ENCODE data around the gene TMEM59L.

Gene TMEM59L

GRCh38 chr19:18657590-18658365 is 45.1 kb downstream of the TMEM59L start:
- no peak for DNase-seq (ENCODE audit: low read depth, low spot score)

DNA sequence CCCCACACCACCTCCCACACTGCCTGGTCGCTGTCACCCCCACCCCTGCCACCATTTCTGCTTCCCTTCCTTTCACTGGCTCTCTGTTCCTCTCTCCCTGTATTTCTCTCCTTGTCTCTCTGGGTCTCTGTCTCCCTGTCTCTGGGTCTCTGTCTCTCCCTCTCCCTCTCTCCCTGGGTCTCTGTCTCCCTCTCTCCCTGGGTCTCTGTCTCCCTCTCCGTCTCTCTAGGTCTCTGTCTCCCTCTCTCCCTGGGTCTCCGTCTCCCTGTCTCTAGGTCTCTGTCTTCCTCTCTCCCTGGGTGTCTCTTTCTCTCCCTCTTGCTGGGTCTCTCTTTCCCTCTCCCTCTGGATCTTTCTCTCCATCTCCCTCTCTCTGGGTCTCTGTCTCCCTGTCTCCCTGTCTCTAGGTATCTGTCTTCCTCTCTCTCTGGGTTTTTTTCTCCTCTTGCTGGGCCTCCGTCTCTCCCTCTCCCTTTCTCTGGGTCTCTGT is 45.7 kb downstream of the TMEM59L start:
- DNase-seq (ENCODE audit: low read depth, low spot score) = no peak

DNA sequence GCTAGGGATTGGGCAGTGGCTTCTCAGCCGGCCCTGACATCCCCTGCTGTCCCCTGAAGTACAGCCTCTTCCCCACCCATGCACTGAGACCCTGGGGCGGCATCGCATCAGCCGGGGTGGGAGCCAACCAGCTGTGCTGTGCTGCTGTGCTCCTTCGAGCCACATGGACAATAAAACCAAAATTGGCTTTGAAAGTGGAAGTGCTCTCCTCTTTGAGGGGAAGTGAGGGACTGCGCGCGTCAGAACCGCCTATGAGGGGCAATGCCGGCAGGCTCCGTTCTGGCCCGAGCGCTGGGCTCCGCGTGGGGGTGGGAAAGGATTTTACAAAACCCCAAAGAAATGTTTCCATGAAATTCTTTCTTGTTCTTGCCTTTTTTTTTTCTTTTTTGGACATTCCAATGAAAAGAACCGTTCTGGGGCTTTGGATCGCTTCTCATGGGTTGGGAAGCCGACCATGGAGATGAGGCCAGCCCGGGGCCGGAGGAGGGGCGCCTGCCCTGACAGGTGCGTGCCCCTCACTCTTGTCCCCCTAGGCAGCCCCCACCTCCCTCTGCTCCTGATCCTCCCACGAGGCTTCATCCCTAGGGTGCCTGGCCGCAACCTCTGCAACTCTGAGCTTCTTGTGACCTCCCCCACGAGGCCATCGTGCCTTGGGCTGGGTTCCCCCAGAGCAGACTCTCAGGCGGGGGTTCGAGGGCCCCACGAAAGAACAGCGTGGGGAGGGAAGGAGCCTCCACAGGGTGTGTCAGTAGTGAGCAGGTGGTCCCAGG is 46.8 kb downstream of the TMEM59L start:
- no peak for DNase-seq (ENCODE audit: low read depth, low spot score)

GRCh38 chr19:18660051-18660910 is 47.6 kb downstream of the TMEM59L start:
- DNase-seq (ENCODE audit: low read depth, low spot score) = no peak

GRCh38 chr19:18660939-18661670 is 48.4 kb downstream of the TMEM59L start:
- no peak for DNase-seq (ENCODE audit: low read depth, low spot score)

GRCh38 chr19:18662972-18663732 is 50.5 kb downstream of the TMEM59L start:
- no peak for DNase-seq (ENCODE audit: low read depth, low spot score)

- no peak for DNase-seq (ENCODE audit: low read depth, low spot score)
Observed at GRCh38 chr19:18663940-18664530, 51.4 kb downstream of the TMEM59L start.

DNA sequence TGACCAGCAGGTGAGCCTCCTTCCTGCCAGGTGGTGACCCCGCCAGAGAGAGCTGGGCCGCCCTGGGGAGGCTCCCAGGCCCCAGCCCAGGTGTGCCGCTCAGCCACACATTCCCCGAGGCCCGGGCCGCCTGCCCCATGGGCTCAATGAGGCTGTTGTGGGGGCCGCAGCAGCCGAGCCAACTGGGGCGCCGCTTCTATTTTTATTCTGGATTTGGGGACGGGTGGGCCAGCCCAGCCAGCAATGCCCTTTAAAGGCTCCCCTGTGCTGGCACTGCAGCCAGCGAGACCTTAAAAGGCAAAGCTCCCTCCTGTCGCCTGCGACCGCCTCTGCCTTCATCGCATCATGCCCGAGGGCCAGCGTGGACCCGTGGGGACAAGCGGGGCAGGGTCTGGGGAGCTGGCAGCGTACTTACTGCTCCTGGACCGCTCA is 53.1 kb downstream of the TMEM59L start:
- DNase-seq (ENCODE audit: low read depth, low spot score) = no peak

GRCh38 chr19:18666317-18666716 is 53.6 kb downstream of the TMEM59L start:
- DNase-seq (ENCODE audit: low read depth, low spot score) = no peak

GRCh38 chr19:18666784-18667183 is 54.1 kb downstream of the TMEM59L start:
- no peak for DNase-seq (ENCODE audit: low read depth, low spot score)

DNA sequence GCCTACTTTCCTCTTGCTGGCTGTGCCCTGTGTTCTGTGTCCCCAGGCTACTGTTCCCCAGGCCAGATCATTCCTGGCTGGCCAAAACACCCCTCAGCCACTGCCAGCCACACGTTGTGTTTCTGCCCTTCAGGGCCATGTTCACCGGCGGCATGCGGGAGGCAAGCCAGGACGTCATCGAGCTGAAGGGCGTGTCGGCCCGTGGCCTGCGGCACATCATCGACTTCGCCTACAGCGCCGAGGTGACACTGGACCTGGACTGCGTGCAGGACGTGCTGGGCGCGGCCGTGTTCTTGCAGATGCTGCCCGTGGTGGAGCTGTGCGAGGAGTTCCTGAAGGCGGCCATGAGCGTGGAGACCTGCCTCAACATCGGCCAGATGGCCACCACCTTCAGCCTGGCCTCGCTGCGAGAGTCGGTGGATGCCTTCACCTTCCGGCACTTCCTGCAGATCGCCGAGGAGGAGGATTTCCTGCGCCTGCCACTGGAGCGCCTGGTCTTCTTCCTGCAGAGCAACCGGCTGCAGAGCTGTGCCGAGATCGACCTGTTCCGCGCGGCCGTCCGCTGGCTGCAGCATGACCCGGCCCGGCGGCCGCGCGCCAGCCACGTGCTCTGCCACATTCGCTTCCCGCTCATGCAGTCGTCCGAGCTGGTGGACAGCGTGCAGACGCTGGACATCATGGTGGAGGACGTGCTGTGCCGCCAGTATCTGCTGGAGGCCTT is 55.0 kb downstream of the TMEM59L start:
- DNase-seq (ENCODE audit: low read depth, low spot score) = no peak

- no peak for DNase-seq (ENCODE audit: low read depth, low spot score)
Observed at GRCh38 chr19:18668252-18668631, 55.6 kb downstream of the TMEM59L start.

DNA sequence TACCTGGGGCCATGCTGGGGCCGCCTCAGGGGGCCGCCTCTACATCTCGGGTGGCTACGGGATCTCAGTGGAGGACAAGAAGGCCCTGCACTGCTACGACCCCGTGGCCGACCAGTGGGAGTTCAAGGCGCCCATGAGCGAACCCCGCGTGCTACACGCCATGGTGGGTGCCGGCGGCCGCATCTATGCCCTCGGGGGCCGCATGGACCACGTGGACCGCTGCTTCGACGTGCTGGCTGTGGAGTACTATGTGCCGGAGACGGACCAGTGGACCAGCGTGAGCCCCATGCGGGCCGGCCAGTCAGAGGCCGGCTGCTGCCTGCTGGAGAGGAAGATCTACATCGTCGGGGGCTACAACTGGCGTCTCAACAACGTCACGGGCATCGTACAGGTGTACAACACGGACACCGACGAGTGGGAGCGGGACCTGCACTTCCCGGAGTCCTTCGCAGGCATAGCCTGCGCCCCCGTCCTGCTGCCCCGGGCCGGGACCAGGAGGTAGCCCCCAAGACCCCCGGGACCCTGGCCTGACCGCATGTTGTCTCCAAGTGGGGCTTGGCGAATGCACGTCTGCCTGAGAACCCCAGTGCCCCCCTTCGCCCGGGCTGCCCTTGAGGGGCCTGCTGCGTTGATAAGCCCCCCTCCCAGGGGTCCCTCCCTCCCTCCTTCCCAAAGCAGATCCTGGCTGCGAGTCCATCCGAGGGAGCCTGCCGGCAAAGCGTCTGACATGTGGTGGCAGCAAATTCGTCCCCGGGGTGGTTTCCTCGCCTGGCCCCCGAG is 56.3 kb downstream of the TMEM59L start:
- DNase-seq (ENCODE audit: low read depth, low spot score) = no peak

- DNase-seq (ENCODE audit: low read depth, low spot score) = no peak
Observed at GRCh38 chr19:18669524-18669817, 56.8 kb downstream of the TMEM59L start.

DNA sequence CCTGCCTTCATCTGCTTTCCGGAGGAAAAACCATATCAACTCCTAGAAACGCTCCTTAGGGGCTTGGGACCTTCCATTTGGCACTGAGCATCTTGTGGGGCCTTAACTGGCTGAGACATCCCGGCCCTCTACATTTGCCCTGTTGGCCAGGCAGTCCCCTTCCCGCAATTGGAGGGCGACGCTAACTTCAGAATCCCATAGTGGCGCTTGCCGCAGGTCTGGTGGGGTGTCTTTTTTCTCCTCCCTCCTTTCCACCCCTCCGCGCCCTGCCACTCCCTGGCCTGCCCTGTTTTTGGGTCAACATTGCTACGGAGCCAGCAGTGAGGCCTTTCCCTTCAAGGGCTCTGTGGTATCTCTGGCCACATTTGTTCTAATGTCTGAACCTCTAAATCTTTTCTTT is 57.2 kb downstream of the TMEM59L start:
- no peak for DNase-seq (ENCODE audit: low read depth, low spot score)

DNA sequence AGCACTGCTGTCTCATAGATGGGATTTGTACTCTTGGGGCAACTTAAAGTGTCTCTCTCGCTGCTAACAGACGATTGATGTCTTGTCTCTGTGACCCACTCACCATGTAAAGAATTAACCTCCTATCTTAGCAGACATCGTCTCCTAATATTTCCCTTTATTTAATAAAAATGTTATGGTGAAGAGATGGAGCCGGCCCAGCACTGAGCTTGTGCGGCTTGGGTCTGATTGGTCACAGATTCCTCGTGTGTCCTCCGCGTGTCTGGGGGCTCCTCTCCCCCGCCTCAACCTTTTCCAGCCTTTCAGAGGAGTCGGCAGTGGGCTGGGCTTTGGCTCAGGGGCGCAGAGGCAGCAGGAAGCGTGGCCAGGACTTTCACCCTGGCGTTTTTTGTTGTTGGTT is 57.6 kb downstream of the TMEM59L start:
- DNase-seq (ENCODE audit: low read depth, low spot score) = no peak

All from iPS DF 19.7 (cell line).